ENCODE results near the gene ADARB1.

The ADARB1 gene

DNA sequence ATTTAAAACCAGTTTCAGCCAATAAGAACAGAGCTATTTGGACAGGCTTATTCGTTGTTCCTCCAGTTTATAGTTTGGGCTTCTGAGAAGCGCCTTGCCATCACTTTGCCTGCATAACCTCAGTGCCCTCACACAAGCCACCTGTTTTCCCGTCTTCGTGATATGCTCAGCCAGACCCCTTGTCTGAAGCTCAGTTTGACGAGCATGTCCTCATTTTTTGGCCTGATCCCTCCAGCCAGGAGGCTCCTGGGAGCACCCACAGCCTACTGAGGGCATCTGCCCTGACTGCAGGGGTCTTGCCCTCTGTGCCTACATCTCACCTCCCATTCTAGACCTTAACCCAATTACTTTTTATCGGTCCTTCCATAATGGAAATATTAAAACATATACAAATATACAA, 95.3 kb downstream of the ADARB1 start:
- DNase-seq (ENCODE audit: low spot score), result no peak
- in situ Hi-C loops (cut with MboI; ENCODE audit: low sequenced_read_pairs, unreplicated experiment), result no loop called here
- TF ChIP-seq, protein P1, sequence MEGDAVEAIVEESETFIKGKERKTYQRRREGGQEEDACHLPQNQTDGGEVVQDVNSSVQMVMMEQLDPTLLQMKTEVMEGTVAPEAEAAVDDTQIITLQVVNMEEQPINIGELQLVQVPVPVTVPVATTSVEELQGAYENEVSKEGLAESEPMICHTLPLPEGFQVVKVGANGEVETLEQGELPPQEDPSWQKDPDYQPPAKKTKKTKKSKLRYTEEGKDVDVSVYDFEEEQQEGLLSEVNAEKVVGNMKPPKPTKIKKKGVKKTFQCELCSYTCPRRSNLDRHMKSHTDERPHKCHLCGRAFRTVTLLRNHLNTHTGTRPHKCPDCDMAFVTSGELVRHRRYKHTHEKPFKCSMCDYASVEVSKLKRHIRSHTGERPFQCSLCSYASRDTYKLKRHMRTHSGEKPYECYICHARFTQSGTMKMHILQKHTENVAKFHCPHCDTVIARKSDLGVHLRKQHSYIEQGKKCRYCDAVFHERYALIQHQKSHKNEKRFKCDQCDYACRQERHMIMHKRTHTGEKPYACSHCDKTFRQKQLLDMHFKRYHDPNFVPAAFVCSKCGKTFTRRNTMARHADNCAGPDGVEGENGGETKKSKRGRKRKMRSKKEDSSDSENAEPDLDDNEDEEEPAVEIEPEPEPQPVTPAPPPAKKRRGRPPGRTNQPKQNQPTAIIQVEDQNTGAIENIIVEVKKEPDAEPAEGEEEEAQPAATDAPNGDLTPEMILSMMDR (IDR thresholded peaks at IDR 0.05; ENCODE audit: borderline replicate concordance, control extremely low read depth, extremely low read depth, insufficient read depth, missing control alignments), result no peak

DNA sequence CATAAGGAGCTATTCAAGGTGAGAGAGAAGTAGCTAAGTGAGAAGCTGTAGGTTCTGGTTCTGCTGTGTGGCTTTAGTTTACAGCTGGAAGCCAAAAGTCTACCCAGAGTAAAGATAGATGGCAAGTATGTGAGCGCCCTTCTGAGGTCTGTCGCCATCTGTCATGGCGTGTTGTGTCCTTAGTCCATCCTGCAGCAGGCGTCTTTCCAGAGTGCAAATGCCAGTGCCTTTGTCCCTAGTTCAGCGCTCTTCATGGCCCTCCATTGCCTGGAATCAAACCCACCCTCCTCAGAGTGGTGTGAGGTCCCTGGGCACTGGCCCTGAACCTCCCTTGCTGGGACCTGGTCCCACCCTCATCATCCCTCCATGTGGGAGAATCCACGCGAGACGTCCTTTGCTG, 96.6 kb downstream of the ADARB1 start:
- TF ChIP-seq, protein P1 (IDR thresholded peaks at IDR 0.05; ENCODE audit: borderline replicate concordance, control extremely low read depth, extremely low read depth, insufficient read depth, missing control alignments), result no peak
- no peak for DNase-seq (ENCODE audit: low spot score)
- in situ Hi-C loops (cut with MboI; ENCODE audit: low sequenced_read_pairs, unreplicated experiment), result no loop called here

DNA sequence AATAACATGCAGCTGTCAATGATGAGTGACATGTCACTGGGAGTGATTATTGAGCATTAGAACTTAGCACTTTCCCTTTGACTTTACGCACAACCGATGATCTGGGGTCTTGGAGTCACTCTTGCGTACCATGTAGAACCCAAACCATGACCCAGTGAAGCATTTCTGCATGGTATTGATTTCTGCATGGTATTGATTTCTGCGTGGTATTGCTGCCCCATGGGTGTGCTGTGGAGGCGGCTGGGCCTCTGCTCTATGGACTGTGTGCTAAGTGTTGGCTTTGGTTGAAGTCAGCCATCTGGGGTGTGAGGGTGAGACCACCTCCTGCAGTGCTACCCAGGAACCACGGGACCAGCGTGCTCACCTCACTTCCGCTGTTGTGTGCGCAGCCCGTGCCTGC, 98.0 kb downstream of the ADARB1 start:
- no peak for DNase-seq (ENCODE audit: low spot score)
- in situ Hi-C loops (cut with MboI; ENCODE audit: low sequenced_read_pairs, unreplicated experiment), result no loop called here
- TF ChIP-seq, protein P1 (IDR thresholded peaks at IDR 0.05; ENCODE audit: borderline replicate concordance, control extremely low read depth, extremely low read depth, insufficient read depth, missing control alignments), result no peak

GRCh38 chr21:45175326-45176095, 101.1 kb downstream of the ADARB1 start:
- DNase-seq (ENCODE audit: low spot score), result no peak
- TF ChIP-seq, protein P1 (IDR thresholded peaks at IDR 0.05; ENCODE audit: borderline replicate concordance, control extremely low read depth, extremely low read depth, insufficient read depth, missing control alignments), result no peak
- in situ Hi-C loops (cut with MboI; ENCODE audit: low sequenced_read_pairs, unreplicated experiment), result no loop called here

DNA sequence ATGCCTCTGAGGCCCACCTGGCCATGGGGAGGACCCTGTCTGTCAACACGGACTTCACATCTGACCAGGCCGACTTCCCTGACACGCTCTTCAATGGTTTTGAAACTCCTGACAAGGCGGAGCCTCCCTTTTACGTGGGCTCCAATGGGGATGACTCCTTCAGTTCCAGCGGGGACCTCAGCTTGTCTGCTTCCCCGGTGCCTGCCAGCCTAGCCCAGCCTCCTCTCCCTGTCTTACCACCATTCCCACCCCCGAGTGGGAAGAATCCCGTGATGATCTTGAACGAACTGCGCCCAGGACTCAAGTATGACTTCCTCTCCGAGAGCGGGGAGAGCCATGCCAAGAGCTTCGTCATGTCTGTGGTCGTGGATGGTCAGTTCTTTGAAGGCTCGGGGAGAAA, 101.8 kb downstream of the ADARB1 start:
- in situ Hi-C loops (cut with MboI; ENCODE audit: low sequenced_read_pairs, unreplicated experiment), result no loop called here
- no peak for DNase-seq (ENCODE audit: low spot score)
- TF ChIP-seq, protein P1 (IDR thresholded peaks at IDR 0.05; ENCODE audit: borderline replicate concordance, control extremely low read depth, extremely low read depth, insufficient read depth, missing control alignments), result no peak

- TF ChIP-seq, protein P1 (IDR thresholded peaks at IDR 0.05; ENCODE audit: borderline replicate concordance, control extremely low read depth, extremely low read depth, insufficient read depth, missing control alignments), result no peak
- in situ Hi-C loops (cut with MboI; ENCODE audit: low sequenced_read_pairs, unreplicated experiment), result no loop called here
- DNase-seq (ENCODE audit: low spot score), result no peak
Observed at GRCh38 chr21:45177039-45177438, 102.7 kb downstream of the ADARB1 start.
